DOHH2 (cell line): ENCODE results near the gene MVB12B.

Experiments used
- H3F3A ChIP-seq: fragments of 200-600 bp; sonication (generic), shearing (Covaris generic); 2 replicates; pipeline ENCODE4 v1.6.0; 2016; ENCODE audit warnings: antibody characterized with exemption, mild to moderate bottlenecking; ENCODE audit not compliant: control insufficient read depth, insufficient read depth
- H3K27ac ChIP-seq: fragments of 200-600 bp; sonication (generic); 2 replicates; pipeline ENCODE4 v1.5.1; 2014; ENCODE audit warnings: low read depth, mild to moderate bottlenecking, low read length, moderate library complexity
- H3K27me3 ChIP-seq: fragments of 200-600 bp; sonication (generic); 2 replicates; pipeline ENCODE4 v1.6.1; 2014; ENCODE audit warnings: mild to moderate bottlenecking, low read length, mixed read lengths; ENCODE audit not compliant: control insufficient read depth
- H3K36me3 ChIP-seq: fragments of 200-600 bp; sonication (generic); 2 replicates; pipeline ENCODE4 v1.6.1; 2014; ENCODE audit warnings: mild to moderate bottlenecking, low read length, moderate library complexity, mixed read lengths; ENCODE audit not compliant: control insufficient read depth
- H3K4me1 ChIP-seq: fragments of 200-600 bp; sonication (generic); 2 replicates; pipeline ENCODE4 v1.6.1; 2014; ENCODE audit warnings: mild to moderate bottlenecking, low read length, mixed read lengths; ENCODE audit not compliant: control insufficient read depth
- H3K4me2 ChIP-seq: fragments of 200-600 bp; sonication (generic); 2 replicates; pipeline ENCODE4 v1.6.0; 2014; ENCODE audit warnings: mild to moderate bottlenecking, low read length, moderate library complexity
- H3K4me3 ChIP-seq: fragments of 200-600 bp; sonication (generic); 2 replicates; pipeline ENCODE4 v1.5.1; 2014; ENCODE audit warnings: mild to moderate bottlenecking, low read length, mixed read lengths
- H3K79me2 ChIP-seq: fragments of 200-600 bp; sonication (generic); 2 replicates; pipeline ENCODE4 v1.6.1; 2014; ENCODE audit warnings: mild to moderate bottlenecking, low read length, mixed read lengths; ENCODE audit not compliant: control insufficient read depth
- H3K9me2 ChIP-seq: fragments of 200-600 bp; sonication (generic); replicated peaks from 2 replicates; pipeline ENCODE4 v1.6.1; 2014; ENCODE audit warnings: mild to moderate bottlenecking, low read length, mixed read lengths; ENCODE audit not compliant: control insufficient read depth
- H3K9me3 ChIP-seq: fragments of 200-600 bp; sonication (generic); 2 replicates; pipeline ENCODE4 v1.6.1; 2014; ENCODE audit warnings: antibody characterized with exemption, low read length, mixed read lengths; ENCODE audit not compliant: control insufficient read depth, insufficient read depth
- H4K20me1 ChIP-seq: fragments of 200-600 bp; sonication (generic); 2 replicates; pipeline ENCODE4 v1.6.0; 2014; ENCODE audit warnings: low read depth, mild to moderate bottlenecking, antibody characterized with exemption, low read length, moderate library complexity; ENCODE audit not compliant: control insufficient read depth, insufficient read depth
- CTCF ChIP-seq: fragments of 200-600 bp; sonication (generic); IDR thresholded peaks from one replicate; pipeline ENCODE4 v1.5.1; 2014; ENCODE audit warnings: antibody characterized with exemption, mild to moderate bottlenecking, low read depth, low read length; ENCODE audit not compliant: poor library complexity, severe bottlenecking
- EZH2phosphoT487 ChIP-seq: fragments of 200-600 bp; sonication (generic); IDR thresholded peaks from 2 replicates; pipeline ENCODE4 v1.6.1; 2017; ENCODE audit warnings: borderline replicate concordance, mild to moderate bottlenecking, antibody characterized with exemption, low read length, moderate library complexity, mixed read lengths

MVB12B gene

DNA sequence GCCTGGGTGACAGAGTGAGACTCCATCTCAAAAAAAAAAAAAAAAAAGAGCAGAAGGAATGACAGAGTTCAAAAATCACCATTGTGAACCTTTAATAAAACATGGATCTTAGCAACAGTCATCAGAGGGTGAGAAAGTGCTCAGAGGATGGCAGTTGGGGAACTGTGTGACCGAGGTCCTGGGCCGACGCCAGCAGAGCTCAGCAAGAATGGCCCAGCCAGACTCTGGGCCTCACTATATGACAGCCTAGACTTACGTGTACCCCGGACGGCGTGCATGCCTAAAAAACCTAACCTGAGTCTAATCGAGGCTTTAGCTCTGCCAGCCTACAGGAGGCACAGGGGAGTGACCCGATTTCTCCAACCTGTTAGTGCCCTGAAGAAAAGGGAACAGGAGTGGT is 64.3 kb downstream of the MVB12B start:
- no peak for TF ChIP-seq CTCF
- TF ChIP-seq EZH2phosphoT487 = no peak
- H3K9me3 ChIP-seq = no peaks in the 10 kb centered on the region
- H3K4me1 ChIP-seq = no peaks in the 10 kb centered on the region
- peaks cover 11% of the 10 kb centered on the region; the same call in 1 of the 2 replicates for H3K27me3 ChIP-seq
- H3K9me2 ChIP-seq = no peaks in the 10 kb centered on the region
- H3K27ac ChIP-seq = no peak overlapping the region
- no peak overlapping the region for H3K4me3 ChIP-seq
- H3K36me3 ChIP-seq = no peaks in the 10 kb centered on the region
- no peak overlapping the region for H3K4me2 ChIP-seq
- H3K79me2 ChIP-seq = no peaks in the 10 kb centered on the region
- H4K20me1 ChIP-seq = no peaks in the 10 kb centered on the region
- H3F3A ChIP-seq = no peaks in the 10 kb centered on the region

- Histone ChIP-seq H3F3A (no peaks in the 10 kb centered on the region), H3K4me3 (no peak overlapping the region), H3K36me3 (no peaks in the 10 kb centered on the region), H3K9me2 (no peaks in the 10 kb centered on the region), H3K79me2 (no peaks in the 10 kb centered on the region), H3K27ac (no peak overlapping the region), H3K9me3 (no peaks in the 10 kb centered on the region), H4K20me1 (no peaks in the 10 kb centered on the region), H3K4me1 (no peaks in the 10 kb centered on the region), H3K4me2 (no peak overlapping the region), H3K27me3 (peaks cover 17% of the 10 kb centered on the region)
- TF ChIP-seq CTCF (no peak), EZH2phosphoT487 (no peak)
Observed at GRCh38 chr9:126391713-126392661, 65.4 kb downstream of the MVB12B start.

DNA sequence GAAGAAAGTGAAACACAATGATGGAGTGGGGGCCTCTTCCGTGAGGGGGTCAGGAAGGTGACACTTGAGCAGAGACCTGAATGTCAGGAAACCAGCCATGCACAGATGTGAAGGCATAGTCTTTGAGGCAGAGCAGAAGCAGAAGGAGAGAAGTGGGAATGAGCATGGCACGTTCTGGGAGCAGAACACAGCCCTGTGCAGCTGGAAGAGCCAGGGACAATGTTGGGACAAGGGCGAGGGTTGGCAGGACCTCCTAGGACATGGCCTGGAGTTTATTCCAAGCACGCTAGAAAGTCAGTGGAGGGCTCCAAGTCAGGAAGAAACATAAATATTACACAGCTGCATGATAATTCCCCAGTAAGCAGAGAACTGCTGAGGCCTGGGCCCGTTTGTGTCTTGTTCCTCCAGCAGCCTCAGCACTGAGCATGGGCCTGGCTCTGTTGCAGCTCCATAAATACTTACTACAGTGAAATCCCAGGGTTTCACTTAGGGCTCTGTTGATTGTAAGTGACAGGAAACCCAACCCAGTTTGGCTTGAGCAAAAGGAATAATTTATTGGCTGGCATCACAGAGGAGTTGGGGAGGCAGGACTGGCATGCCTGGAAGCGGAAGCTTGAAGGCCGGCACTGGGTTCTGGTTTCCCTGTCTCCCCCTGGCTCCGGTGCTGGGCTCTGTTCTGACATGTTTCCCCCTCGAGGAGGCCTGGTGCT is 66.2 kb downstream of the MVB12B start:
- no peaks in the 10 kb centered on the region for H3K4me1 ChIP-seq
- H3K36me3 ChIP-seq = no peaks in the 10 kb centered on the region
- TF ChIP-seq CTCF (no peak), EZH2phosphoT487 (no peak)
- H3K4me2 ChIP-seq = no peak overlapping the region
- H3K79me2 ChIP-seq = no peaks in the 10 kb centered on the region
- peaks cover 16% of the 10 kb centered on the region for H3K27me3 ChIP-seq
- H3K4me3 ChIP-seq = no peak overlapping the region
- H4K20me1 ChIP-seq = no peaks in the 10 kb centered on the region
- H3K27ac ChIP-seq = no peak overlapping the region
- H3K9me2 ChIP-seq = no peaks in the 10 kb centered on the region
- H3K9me3 ChIP-seq = no peaks in the 10 kb centered on the region
- H3F3A ChIP-seq = no peaks in the 10 kb centered on the region
